ENCODE results near the gene GNA15.

DNA sequence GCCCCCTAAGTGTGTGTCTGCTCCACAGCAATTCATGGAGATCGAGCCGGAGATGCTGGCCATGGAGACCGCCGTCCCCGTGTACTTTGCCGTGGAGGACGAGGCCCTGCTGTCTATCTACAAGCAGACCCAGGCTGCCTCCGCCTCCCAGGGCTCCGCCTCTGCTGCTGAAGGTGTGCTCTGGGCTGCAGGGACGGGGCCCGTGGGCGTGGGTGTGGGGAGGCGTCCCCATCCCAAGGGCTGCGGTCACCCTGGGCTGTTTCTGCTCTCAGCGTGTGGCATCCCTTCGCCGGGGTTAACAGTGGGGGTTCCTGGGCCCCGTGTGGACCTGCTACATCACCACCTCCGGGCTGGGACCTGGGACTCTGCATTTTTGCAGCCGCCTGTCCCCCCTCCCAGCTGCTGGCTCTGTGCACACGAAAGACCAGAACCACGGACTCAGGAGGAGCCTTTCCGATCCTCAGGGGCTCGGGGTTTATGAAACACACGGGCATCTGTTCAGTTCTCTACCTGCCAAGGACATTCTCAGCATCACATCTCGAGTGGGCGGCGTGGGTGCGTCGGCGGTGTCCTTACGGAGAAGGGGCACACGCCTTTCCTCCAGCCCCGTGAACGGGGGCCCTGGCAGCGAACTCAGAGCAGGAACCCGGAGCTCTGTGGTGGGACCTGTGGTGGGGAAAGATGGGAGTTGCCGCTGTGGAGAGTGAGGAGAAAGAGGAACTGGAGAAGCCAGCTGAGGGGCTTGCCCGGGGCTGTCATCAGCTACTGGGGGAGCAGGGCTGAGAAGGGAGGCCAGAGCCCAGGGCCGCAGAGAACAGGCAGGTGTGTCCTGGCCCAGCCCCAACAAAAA, 57.6 kb downstream of the GNA15 start:
- TF ChIP-seq, protein P1, sequence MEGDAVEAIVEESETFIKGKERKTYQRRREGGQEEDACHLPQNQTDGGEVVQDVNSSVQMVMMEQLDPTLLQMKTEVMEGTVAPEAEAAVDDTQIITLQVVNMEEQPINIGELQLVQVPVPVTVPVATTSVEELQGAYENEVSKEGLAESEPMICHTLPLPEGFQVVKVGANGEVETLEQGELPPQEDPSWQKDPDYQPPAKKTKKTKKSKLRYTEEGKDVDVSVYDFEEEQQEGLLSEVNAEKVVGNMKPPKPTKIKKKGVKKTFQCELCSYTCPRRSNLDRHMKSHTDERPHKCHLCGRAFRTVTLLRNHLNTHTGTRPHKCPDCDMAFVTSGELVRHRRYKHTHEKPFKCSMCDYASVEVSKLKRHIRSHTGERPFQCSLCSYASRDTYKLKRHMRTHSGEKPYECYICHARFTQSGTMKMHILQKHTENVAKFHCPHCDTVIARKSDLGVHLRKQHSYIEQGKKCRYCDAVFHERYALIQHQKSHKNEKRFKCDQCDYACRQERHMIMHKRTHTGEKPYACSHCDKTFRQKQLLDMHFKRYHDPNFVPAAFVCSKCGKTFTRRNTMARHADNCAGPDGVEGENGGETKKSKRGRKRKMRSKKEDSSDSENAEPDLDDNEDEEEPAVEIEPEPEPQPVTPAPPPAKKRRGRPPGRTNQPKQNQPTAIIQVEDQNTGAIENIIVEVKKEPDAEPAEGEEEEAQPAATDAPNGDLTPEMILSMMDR (IDR thresholded peaks at IDR 0.05) = no peak
- no peak for TF ChIP-seq POLR2A (IDR thresholded peaks at IDR 0.05)
